HG02981 (cell line): ENCODE results near the gene SOX4.

Source experiments
- ATAC-seq: cut with Tn5 transposase; IDR thresholded peaks from one replicate; pipeline ENCODE4 v1.9.1; 2021; ENCODE audit warnings: mild to moderate bottlenecking, moderate library complexity; ENCODE audit not compliant: unreplicated experiment

Gene SOX4

DNA sequence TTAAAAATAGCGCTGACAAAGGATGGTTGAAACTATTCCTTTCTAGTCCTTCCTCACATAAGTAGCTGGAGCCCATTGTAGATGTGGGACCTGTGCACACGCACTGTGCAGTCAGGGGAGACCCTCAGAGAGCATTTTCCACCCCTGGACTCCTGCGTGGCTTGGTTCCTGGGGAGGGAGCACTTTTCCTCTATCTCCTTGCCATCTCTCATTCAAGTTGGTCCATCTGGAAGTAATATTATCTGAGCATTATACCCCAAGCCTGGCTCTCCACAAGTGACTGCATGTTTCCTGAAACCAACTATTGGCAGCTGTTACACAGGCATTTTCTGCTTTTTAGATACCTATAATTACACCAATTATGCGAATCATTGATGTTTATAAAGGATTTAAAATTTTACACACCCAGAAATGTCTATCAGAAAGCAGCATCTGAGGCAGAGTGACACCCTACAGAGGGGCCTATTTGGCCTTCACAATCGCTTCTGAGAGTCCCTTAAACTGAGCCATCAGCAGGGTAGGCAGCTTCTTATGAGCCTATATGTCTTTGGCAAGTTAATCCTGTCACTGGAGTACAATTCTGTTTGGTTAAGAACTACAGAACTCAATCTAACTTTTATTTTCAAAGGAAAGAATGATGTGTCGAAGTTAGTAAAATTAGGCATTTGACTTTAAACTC lies 18.7 kb downstream of the SOX4 start:
- no peak for ATAC-seq

DNA sequence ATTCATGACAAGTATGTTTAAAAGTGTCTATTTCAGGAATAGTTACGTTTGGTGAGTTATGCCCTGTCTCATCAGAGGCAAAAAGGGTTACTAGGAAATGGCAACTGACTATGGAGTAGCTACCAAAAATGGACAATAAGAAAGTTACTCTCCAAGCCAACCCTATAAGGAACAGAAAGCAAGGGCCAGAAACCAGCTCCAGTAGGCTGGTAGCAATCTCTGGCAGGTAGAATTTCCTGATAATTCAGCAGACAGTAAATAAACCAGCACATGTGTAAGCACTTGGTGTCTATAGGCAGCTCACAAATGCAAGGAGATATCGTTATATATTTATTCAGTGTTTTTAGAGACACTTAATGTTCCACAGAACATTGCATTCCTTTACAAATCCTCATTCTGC lies 20.3 kb downstream of the SOX4 start:
- no peak for ATAC-seq

DNA sequence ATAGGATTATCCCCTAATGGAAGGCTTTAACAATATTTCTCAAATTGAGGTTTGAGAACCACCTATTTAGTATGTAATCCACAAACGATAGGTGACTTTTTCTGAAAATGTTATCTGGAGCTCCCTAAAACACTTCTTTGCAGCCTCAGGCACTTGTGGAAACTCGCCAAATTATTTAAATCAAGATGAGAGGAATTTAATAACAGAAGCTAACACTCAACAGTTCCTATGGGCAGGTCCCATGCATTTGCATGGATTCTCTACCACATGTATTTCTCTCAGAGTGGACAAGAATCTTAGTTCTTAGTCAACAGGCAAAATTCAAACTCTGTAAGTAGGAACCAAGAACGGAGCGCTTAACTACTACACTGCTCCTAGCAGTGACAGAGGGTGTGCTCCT lies 20.7 kb downstream of the SOX4 start:
- ATAC-seq, result no peak

DNA sequence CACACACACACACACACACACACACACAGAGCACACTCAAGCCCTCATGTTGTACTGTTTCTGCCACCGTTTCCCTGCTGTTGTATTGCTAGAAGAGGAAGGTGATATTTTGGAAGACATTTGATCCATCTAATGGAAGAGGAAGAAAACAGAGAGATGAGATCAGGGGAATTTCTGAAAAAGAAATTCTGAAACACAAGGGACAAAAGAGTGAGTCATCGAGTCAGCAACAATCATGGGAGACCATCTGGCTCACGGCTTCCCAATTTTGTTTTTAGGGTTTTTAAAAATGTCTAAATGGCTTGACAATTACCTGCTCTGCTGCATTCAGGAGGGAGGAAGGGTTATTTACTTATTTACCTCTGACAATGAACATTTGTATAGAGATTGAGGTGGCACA lies 22.0 kb downstream of the SOX4 start:
- no peak for ATAC-seq

DNA sequence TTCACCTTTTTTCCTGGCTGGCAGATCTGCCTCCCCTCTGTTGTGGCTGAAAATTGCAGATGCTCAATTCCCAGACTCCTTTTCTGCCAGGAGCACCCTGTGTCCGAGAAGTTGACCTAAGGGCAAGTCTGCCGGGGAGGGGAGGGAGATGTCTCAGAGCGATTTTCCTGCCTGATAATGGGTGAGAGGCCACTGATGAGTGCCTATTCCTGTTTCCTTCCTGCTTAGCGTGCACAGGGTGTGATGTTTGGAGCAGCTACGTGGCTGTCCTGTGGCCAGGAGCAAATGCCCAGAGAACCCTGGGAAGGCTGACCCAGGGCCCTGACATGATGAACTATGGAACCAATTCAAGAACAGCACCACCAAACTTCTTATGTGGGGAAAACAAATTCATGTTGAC lies 22.5 kb downstream of the SOX4 start:
- ATAC-seq, result no peak

DNA sequence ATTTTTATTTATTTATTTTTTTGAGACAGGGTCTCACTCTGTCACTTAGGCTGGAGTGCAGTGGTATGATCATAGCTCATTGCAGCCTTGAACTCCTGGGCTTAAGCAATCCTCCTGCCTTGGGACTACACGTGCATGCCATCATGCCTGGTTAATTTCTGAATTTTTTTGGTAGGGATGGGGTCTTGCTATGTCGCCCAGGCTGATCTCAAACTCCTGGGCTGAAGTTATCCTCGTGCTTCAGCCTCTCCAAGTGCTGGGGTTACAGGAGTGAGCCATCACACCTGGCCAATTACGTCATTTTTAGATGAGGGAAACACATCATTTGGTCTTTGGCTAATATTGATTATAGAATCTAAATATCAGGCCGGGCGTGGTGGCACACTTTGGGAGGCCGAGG lies 32.1 kb downstream of the SOX4 start:
- no peak for ATAC-seq

DNA sequence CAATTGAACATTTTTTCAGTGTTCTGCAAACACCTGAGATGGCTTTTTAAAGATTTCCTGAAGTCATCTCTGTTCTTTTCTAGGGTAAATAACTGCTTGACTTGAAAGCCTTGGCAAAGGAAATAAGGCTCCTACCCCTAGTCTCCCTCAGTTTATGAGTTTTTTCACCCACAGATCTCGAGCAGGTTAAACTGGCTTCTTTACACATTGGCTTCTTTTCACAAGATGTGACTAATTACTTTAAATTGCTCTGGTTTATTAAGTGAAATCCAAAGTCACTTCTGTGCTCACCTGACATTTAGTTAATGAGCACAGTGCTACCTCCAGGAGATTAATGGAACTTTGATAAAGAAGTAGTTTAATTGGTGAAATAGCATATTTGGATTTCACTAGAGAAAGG lies 33.2 kb downstream of the SOX4 start:
- no peak for ATAC-seq

DNA sequence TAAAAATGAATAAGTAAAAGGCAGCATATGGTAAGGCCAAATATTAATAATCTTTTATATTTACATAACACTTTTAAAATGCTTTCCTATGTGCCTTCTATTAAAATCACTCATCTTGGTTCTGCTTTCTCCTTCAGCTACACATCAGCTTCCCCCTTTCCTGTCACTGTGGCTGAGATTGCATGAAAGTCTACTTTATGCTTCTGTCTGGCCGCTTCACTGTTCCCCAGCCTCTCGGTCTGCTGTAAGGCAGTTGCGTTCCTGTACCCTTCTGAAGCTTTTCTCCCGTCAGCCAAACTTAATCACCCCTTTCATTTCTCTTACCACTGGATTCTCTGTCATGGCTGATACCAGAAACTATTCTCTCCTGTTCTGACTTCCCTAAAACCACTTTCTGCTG lies 34.6 kb downstream of the SOX4 start:
- ATAC-seq, result no peak

DNA sequence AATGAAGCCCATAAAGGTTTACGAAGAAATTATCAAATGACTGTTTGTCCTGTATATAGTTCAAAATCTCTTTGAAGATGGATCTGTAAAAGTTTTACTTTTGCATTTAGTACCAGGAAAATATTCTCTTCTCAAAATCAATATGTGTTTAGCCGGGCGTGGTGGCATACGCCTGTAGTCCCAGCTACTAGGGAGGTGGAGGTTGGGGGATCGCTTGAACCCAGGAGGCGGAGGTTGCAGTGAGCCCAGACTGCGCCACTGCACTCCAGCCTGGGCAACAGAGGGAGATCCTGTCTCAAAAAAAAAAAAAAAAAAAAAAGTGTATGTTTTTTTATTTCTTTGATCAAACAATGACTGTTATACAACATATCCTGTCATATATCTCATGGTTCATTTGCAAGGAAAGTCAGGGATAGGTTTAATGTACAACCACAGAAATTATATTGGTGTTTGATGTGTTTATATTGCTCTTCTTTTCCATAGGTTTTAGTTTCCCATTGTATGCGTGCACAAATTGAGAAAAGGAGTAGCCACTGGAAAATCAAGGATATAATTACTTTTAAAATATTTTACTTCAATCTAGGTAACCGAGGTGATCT lies 40.1 kb downstream of the SOX4 start:
- no peak for ATAC-seq

DNA sequence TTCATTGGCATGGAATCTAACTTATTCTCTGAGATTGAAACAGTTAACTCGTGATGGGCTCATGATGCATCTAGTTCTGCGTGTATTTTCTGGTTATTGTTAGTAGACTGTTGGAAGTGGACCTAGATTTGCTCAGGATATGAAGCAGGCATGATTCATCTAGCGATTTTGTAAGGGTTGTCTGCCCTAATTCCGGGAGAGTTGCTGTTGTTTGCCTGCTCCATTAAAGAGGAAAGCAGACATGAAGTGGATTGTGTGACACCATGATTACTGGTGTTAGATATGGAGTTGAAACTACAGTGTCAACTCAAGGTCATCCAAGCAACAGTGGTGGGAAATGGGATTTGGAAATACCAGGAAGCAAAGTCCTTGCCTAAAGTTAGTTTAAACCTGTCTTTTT lies 41.0 kb downstream of the SOX4 start:
- ATAC-seq, result no peak

DNA sequence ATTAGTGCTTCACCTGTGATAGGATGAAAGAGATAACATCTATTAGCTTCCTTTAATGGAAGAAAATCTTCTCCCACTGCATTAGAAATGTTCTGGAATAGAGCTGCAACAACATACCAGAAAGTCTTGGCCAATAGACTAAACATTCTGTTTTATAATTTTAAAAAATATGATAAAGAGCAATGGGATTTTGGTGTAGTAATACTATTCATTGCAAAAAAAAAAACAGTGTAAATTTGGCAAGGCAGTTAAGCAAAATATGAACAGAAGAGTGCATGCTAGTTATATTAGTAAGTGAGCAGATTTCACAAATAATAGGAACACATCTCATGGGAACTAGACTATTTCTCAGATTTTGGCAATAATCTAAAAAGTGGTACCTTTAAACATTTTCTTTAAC lies 43.3 kb downstream of the SOX4 start:
- no peak for ATAC-seq

DNA sequence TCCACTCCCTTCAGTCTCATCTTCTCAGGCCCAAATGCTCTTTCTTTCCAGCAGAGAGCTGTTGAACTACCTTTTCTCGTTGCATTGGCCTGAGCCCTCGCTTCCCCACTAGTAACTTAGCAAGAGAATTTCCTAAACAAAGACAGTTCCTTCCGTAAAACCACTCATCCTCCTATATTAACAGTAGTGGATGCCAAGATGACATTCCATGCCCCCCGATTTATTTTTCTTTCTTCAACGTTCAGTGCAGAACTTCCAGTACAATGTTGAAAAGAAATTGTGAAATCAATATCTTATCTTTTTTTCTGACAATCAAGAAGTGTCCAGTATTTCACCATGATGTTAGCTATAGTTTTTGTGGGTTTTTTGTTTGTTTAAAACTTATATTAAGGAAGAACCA lies 45.8 kb downstream of the SOX4 start:
- no peak for ATAC-seq
